Umbilical cord (tissue), 2 donors: ENCODE measurements around the gene KRT74. TPM values are rescaled to one million over a fixed set of nuclear protein-coding genes. Genes with fewer than 3 reads are reported as not detected.

Experiments used
- DNase-seq: peaks from one replicate; pipeline ENCODE4 v3.0.0-alpha.2; 2015; ENCODE audit warnings: low spot score
- total RNA-seq: library from RNA; depleted of rRNA; stranded (reverse); fragments of >200 nt; gene quantifications from one replicate; pipeline ENCODE4 v1.2.3, GENCODE V29; 2014; ENCODE audit warnings: low replicate concordance; ENCODE audit not compliant: insufficient read depth

The KRT74 gene
- total RNA-seq, 1 donor from 2014 or later = 3.4 TPM

GRCh38 chr12:52521568-52522266, 51.9 kb downstream of the KRT74 start:
- DNase-seq = peak; percentile 29

GRCh38 chr12:52521175-52521567, 52.5 kb downstream of the KRT74 start:
- peak; percentile 76 for DNase-seq

GRCh38 chr12:52519826-52520662, 53.6 kb downstream of the KRT74 start, which contains the start of gene KRT5:
KRT5 (minus strand) TSS chr12:52520394; CDS start chr12:52520296, 98 bp downstream.
- peak; percentile 71 for DNase-seq

- DNase-seq = no peak
These were observed 54.3 kb downstream of the KRT74 start for GRCh38 chr12:52519387-52519703.

- no peak for DNase-seq
These were observed 54.9 kb downstream of the KRT74 start for GRCh38 chr12:52518574-52519386.

- DNase-seq = no peak
These were observed 55.8 kb downstream of the KRT74 start for GRCh38 chr12:52517888-52518287.

GRCh38 chr12:52517005-52517835, 56.4 kb downstream of the KRT74 start:
- no peak for DNase-seq

- peak; percentile 66 for DNase-seq
These were observed 57.5 kb downstream of the KRT74 start for GRCh38 chr12:52515927-52516831.

Other genes starting within 250 kb of the KRT74 start
- gene KRT85, start 206.4 kb downstream of the KRT74 start, total RNA-seq = not detected
- 2.2 TPM for gene KRT84, start 188.2 kb downstream of the KRT74 start, total RNA-seq
- gene KRT82, start 167.5 kb downstream of the KRT74 start, total RNA-seq = 1.7 TPM
- not detected for gene KRT75, start 139.5 kb downstream of the KRT74 start, total RNA-seq
- gene KRT6B, start 121.7 kb downstream of the KRT74 start, total RNA-seq = 8.2 TPM
- 2.6 TPM for gene KRT6C, start 100.0 kb downstream of the KRT74 start, total RNA-seq
- gene KRT6A, start 80.6 kb downstream of the KRT74 start, total RNA-seq = 701 TPM
- gene KRT5, start 53.4 kb downstream of the KRT74 start, total RNA-seq = 446 TPM
- gene KRT71, start 20.7 kb downstream of the KRT74 start, total RNA-seq = not detected
- gene KRT72, start 27.6 kb upstream of the KRT74 start, total RNA-seq = 1.2 TPM
- gene KRT73, start 44.7 kb upstream of the KRT74 start, total RNA-seq = not detected
- gene KRT2, start 78.4 kb upstream of the KRT74 start, total RNA-seq = 0.48 TPM
- 4.1 TPM for gene KRT1, start 106.6 kb upstream of the KRT74 start, total RNA-seq
- gene KRT77, start 129.7 kb upstream of the KRT74 start, total RNA-seq = 0.96 TPM
- 2.2 TPM for gene KRT76, start 203.5 kb upstream of the KRT74 start, total RNA-seq
- gene KRT3, start 222.3 kb upstream of the KRT74 start, total RNA-seq = not detected
- gene KRT4, start 240.3 kb upstream of the KRT74 start, total RNA-seq = 77.5 TPM